DOHH2 (cell line): ENCODE results near the gene CTNNBL1.

Source experiments
- H3F3A ChIP-seq: fragments of 200-600 bp; sonication (generic), shearing (Covaris generic); 2 replicates; pipeline ENCODE4 v1.6.0; 2016; ENCODE audit warnings: antibody characterized with exemption, mild to moderate bottlenecking; ENCODE audit not compliant: control insufficient read depth, insufficient read depth
- H3K27ac ChIP-seq: fragments of 200-600 bp; sonication (generic); 2 replicates; pipeline ENCODE4 v1.5.1; 2014; ENCODE audit warnings: low read depth, mild to moderate bottlenecking, low read length, moderate library complexity
- H3K27me3 ChIP-seq: fragments of 200-600 bp; sonication (generic); 2 replicates; pipeline ENCODE4 v1.6.1; 2014; ENCODE audit warnings: mild to moderate bottlenecking, low read length, mixed read lengths; ENCODE audit not compliant: control insufficient read depth
- H3K36me3 ChIP-seq: fragments of 200-600 bp; sonication (generic); 2 replicates; pipeline ENCODE4 v1.6.1; 2014; ENCODE audit warnings: mild to moderate bottlenecking, low read length, moderate library complexity, mixed read lengths; ENCODE audit not compliant: control insufficient read depth
- H3K4me1 ChIP-seq: fragments of 200-600 bp; sonication (generic); 2 replicates; pipeline ENCODE4 v1.6.1; 2014; ENCODE audit warnings: mild to moderate bottlenecking, low read length, mixed read lengths; ENCODE audit not compliant: control insufficient read depth
- H3K4me2 ChIP-seq: fragments of 200-600 bp; sonication (generic); 2 replicates; pipeline ENCODE4 v1.6.0; 2014; ENCODE audit warnings: mild to moderate bottlenecking, low read length, moderate library complexity
- H3K4me3 ChIP-seq: fragments of 200-600 bp; sonication (generic); 2 replicates; pipeline ENCODE4 v1.5.1; 2014; ENCODE audit warnings: mild to moderate bottlenecking, low read length, mixed read lengths
- H3K79me2 ChIP-seq: fragments of 200-600 bp; sonication (generic); 2 replicates; pipeline ENCODE4 v1.6.1; 2014; ENCODE audit warnings: mild to moderate bottlenecking, low read length, mixed read lengths; ENCODE audit not compliant: control insufficient read depth
- H3K9me2 ChIP-seq: fragments of 200-600 bp; sonication (generic); replicated peaks from 2 replicates; pipeline ENCODE4 v1.6.1; 2014; ENCODE audit warnings: mild to moderate bottlenecking, low read length, mixed read lengths; ENCODE audit not compliant: control insufficient read depth
- H3K9me3 ChIP-seq: fragments of 200-600 bp; sonication (generic); 2 replicates; pipeline ENCODE4 v1.6.1; 2014; ENCODE audit warnings: antibody characterized with exemption, low read length, mixed read lengths; ENCODE audit not compliant: control insufficient read depth, insufficient read depth
- H4K20me1 ChIP-seq: fragments of 200-600 bp; sonication (generic); 2 replicates; pipeline ENCODE4 v1.6.0; 2014; ENCODE audit warnings: low read depth, mild to moderate bottlenecking, antibody characterized with exemption, low read length, moderate library complexity; ENCODE audit not compliant: control insufficient read depth, insufficient read depth
- CTCF ChIP-seq: fragments of 200-600 bp; sonication (generic); IDR thresholded peaks from one replicate; pipeline ENCODE4 v1.5.1; 2014; ENCODE audit warnings: antibody characterized with exemption, mild to moderate bottlenecking, low read depth, low read length; ENCODE audit not compliant: poor library complexity, severe bottlenecking
- EZH2phosphoT487 ChIP-seq: fragments of 200-600 bp; sonication (generic); IDR thresholded peaks from 2 replicates; pipeline ENCODE4 v1.6.1; 2017; ENCODE audit warnings: borderline replicate concordance, mild to moderate bottlenecking, antibody characterized with exemption, low read length, moderate library complexity, mixed read lengths

CTNNBL1 gene

GRCh38 chr20:37901240-37901639 is 207.4 kb downstream of the CTNNBL1 start:
- Histone ChIP-seq H3K4me1 (no peaks in the 10 kb centered on the region), H3K9me2 (no peaks in the 10 kb centered on the region), H3K9me3 (no peaks in the 10 kb centered on the region), H3K27me3 (peaks cover 2% of the 10 kb centered on the region; the same call in 1 of the 2 replicates), H3K36me3 (no peaks in the 10 kb centered on the region), H3K79me2 (no peaks in the 10 kb centered on the region), H3F3A (no peaks in the 10 kb centered on the region), H3K27ac (no peak overlapping the region), H3K4me3 (no peak overlapping the region), H3K4me2 (no peak overlapping the region), H4K20me1 (no peaks in the 10 kb centered on the region; the same call in 1 of the 2 replicates)
- no peak for TF ChIP-seq CTCF
- TF ChIP-seq EZH2phosphoT487, result no peak

- Histone ChIP-seq H3K4me3 (no peak overlapping the region), H3K4me1 (no peaks in the 10 kb centered on the region), H3K36me3 (no peaks in the 10 kb centered on the region), H3K27ac (no peak overlapping the region), H3K9me2 (no peaks in the 10 kb centered on the region), H3F3A (no peaks in the 10 kb centered on the region), H3K27me3 (peaks cover 6% of the 10 kb centered on the region; the same call in 1 of the 2 replicates), H4K20me1 (no peaks in the 10 kb centered on the region; the same call in 1 of the 2 replicates), H3K4me2 (no peak overlapping the region), H3K79me2 (no peaks in the 10 kb centered on the region), H3K9me3 (no peaks in the 10 kb centered on the region)
- TF ChIP-seq CTCF (peak; percentile 34), EZH2phosphoT487 (no peak)
Measured at GRCh38 chr20:37901654-37902503, 208.0 kb downstream of the CTNNBL1 start.

GRCh38 chr20:37902504-37903313 is 208.9 kb downstream of the CTNNBL1 start, which contains the start of gene VSTM2L:
Gene VSTM2L (plus strand): TSS chr20:37903127. CDS start chr20:37903351, 224 bp downstream.
- Histone ChIP-seq H3F3A (no peaks in the 10 kb centered on the region), H3K27ac (no peak within 1 kb of the TSS), H3K36me3 (no peaks in the 10 kb centered on the region), H3K4me2 (no peak within 1 kb of the TSS), H3K9me2 (no peaks in the 10 kb centered on the region), H3K4me3 (no peak within 1 kb of the TSS), H3K79me2 (no peaks in the 10 kb centered on the region), H3K27me3 (peaks cover 6% of the 10 kb centered on the region; the same call in 1 of the 2 replicates), H3K4me1 (no peaks in the 10 kb centered on the region), H3K9me3 (no peaks in the 10 kb centered on the region), H4K20me1 (no peaks in the 10 kb centered on the region; the same call in 1 of the 2 replicates)
- TF ChIP-seq CTCF, result no peak
- no peak for TF ChIP-seq EZH2phosphoT487
